Ovary (tissue), 3 donors: ENCODE data around the gene PPARA.

Experiments used
- POLR2A ChIP-seq: fragments of 450-650 bp; IDR thresholded peaks from one replicate; pipeline ENCODE4 v1.6.1; 2017; ENCODE audit warnings: antibody characterized with exemption, mild to moderate bottlenecking, moderate library complexity
- TF ChIP-seq, protein P1 (sequence below), 3 donors: fragments of 450-650 bp in 2 of 3; fragments of 200-600 bp in 1 of 3; IDR thresholded peaks; one replicate each; pipeline versions ENCODE4 v1.5.1 to v1.8.0; 2016 to 2022; ENCODE audit warnings: antibody characterized with exemption in 3 of 3, mild to moderate bottlenecking in 1 of 3
- donor health status: DM: no; HTN: no; CAD: no.

DNA sequence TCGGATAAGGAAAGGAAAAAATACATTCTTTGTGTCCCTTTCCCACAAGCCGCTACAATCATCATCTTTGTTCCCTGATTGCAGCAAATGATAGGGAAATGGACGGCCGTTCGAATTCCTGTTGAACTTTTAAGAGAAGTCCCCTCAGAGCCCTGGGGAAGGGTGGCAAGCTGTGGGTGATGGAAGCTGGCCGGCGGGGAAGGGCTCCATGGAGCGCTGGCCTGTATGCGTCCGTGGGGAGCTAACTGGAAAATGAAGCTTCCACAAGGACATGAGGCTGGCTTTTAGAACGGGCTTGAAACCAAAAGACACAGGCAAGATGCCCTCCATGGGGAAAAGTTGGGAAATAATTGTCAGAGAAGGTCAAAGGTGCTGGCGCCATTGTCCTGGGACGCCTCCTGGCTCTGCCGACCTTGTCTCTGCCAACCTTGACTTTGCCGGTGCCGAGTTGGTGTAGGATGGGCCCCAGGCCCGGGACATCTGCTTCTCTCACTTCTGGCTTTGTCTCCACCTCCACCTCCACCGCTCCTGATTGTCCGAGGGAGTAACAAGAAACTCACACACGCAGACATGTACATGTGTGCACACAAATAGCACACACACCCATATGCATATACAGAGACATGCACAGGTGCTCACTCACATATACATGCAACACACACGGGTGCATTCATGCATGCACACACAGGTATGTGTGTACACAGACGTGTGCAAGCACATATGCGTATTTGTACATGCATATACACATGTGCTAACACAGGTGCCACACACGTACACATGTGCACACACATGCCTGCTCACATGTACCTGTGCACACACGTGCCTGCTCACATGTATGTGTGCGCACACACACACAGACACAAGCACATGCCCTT is 14.5 kb upstream of the PPARA start:
- TF ChIP-seq, protein P1, sequence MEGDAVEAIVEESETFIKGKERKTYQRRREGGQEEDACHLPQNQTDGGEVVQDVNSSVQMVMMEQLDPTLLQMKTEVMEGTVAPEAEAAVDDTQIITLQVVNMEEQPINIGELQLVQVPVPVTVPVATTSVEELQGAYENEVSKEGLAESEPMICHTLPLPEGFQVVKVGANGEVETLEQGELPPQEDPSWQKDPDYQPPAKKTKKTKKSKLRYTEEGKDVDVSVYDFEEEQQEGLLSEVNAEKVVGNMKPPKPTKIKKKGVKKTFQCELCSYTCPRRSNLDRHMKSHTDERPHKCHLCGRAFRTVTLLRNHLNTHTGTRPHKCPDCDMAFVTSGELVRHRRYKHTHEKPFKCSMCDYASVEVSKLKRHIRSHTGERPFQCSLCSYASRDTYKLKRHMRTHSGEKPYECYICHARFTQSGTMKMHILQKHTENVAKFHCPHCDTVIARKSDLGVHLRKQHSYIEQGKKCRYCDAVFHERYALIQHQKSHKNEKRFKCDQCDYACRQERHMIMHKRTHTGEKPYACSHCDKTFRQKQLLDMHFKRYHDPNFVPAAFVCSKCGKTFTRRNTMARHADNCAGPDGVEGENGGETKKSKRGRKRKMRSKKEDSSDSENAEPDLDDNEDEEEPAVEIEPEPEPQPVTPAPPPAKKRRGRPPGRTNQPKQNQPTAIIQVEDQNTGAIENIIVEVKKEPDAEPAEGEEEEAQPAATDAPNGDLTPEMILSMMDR (IDR thresholded peaks at IDR 0.05) = no peak
- TF ChIP-seq POLR2A = no peak
